ENCODE measurements around the gene WDPCP. TPM values are rescaled to one million over a fixed set of nuclear protein-coding genes. Genes with fewer than 3 reads are reported as not detected.

WDPCP gene
- total and polyA plus RNA-seq, 10 of the 15 experiments (the other 5 are each of a cell fraction or from before 2014, with no cell fraction given) = 2.1 to 7.9 (median 4.6) TPM

- TF ChIP-seq ATF2 (IDR thresholded peaks at IDR 0.05; ENCODE audit: low read length) (no peak), ZNF592 (IDR thresholded peaks at IDR 0.05) (0 out of 2 replicates have a peak, but pooled peaks have one; percentile 45), E2F8 (IDR thresholded peaks at IDR 0.05; ENCODE audit: low read depth, partially characterized antibody) (no peak), CEBPZ (IDR thresholded peaks at IDR 0.05; ENCODE audit: low read depth, low read length) (no peak), BCLAF1 (IDR thresholded peaks at IDR 0.05) (no peak), MYC (IDR thresholded peaks at IDR 0.05; ENCODE audit: insufficient read depth, insufficient read length, insufficient replicate concordance, low read length, severe bottlenecking) (peak; percentile 58), ZNF217 (IDR thresholded peaks at IDR 0.05) (no peak), IRF3 (IDR thresholded peaks at IDR 0.05) (peak; percentile 59; the same call in 1 of the 2 replicates), SIN3A (IDR thresholded peaks at IDR 0.05; ENCODE audit: low read depth, low read length) (peak; percentile 78), FOXM1 (IDR thresholded peaks at IDR 0.05; ENCODE audit: low read depth, low read length) (peak; percentile 78; the same call in 1 of the 2 replicates), HDGF (IDR thresholded peaks at IDR 0.05) (peak; percentile 75; the same call in 1 of the 2 replicates)
These were observed at the start of gene WDPCP, which contains the start of gene MDH1 (continued) for GRCh38 chr2:63588385-63589147.
